Parathyroid adenoma (tissue), 2 donors: Measurements from ENCODE around the gene NAV3.

ENCODE experiments used
- H2AFZ ChIP-seq: fragments of 300-600 bp; sonication (generic); one replicate; pipeline ENCODE4 v1.7.0; 2017; ENCODE audit warnings: antibody characterized with exemption, mild to moderate bottlenecking
- H3K27ac ChIP-seq: fragments of 300-600 bp; sonication (generic); one replicate; pipeline ENCODE4 v1.7.0; 2017
- H3K27me3 ChIP-seq: fragments of 300-600 bp; sonication (generic); one replicate; pipeline ENCODE4 v1.7.0; 2017; ENCODE audit warnings: low read length; ENCODE audit not compliant: control insufficient read depth, insufficient read depth
- H3K36me3 ChIP-seq: fragments of 300-600 bp; sonication (generic); one replicate; pipeline ENCODE4 v1.7.0; 2017; ENCODE audit warnings: low read length; ENCODE audit not compliant: control insufficient read depth, insufficient read depth
- H3K4me1 ChIP-seq: fragments of 300-600 bp; sonication (generic); one replicate; pipeline ENCODE4 v1.7.0; 2017; ENCODE audit warnings: control low read depth
- H3K4me2 ChIP-seq: fragments of 300-600 bp; sonication (generic); one replicate; pipeline ENCODE4 v1.7.0; 2017; ENCODE audit warnings: low read length
- H3K4me3 ChIP-seq: fragments of 300-600 bp; sonication (generic); one replicate; pipeline ENCODE4 v1.7.0; 2017; ENCODE audit warnings: low read depth, low read length
- H3K79me2 ChIP-seq: fragments of 300-600 bp; sonication (generic); one replicate; pipeline ENCODE4 v1.7.0; 2017; ENCODE audit warnings: control low read depth
- H3K9ac ChIP-seq: fragments of 300-600 bp; sonication (generic); one replicate; pipeline ENCODE4 v1.7.0; 2017; ENCODE audit warnings: mild to moderate bottlenecking
- H3K9me3 ChIP-seq: fragments of 300-600 bp; sonication (generic); one replicate; pipeline ENCODE4 v1.7.0; 2017; ENCODE audit warnings: low read length; ENCODE audit not compliant: control insufficient read depth
- TF ChIP-seq, protein P1 (sequence below): fragments of 300-600 bp; sonication (generic); IDR thresholded peaks from one replicate; pipeline ENCODE4 v1.7.0; 2017; ENCODE audit warnings: antibody characterized with exemption, mild to moderate bottlenecking
- donor health status: primary hyperparathyroidism.

Gene NAV3

DNA sequence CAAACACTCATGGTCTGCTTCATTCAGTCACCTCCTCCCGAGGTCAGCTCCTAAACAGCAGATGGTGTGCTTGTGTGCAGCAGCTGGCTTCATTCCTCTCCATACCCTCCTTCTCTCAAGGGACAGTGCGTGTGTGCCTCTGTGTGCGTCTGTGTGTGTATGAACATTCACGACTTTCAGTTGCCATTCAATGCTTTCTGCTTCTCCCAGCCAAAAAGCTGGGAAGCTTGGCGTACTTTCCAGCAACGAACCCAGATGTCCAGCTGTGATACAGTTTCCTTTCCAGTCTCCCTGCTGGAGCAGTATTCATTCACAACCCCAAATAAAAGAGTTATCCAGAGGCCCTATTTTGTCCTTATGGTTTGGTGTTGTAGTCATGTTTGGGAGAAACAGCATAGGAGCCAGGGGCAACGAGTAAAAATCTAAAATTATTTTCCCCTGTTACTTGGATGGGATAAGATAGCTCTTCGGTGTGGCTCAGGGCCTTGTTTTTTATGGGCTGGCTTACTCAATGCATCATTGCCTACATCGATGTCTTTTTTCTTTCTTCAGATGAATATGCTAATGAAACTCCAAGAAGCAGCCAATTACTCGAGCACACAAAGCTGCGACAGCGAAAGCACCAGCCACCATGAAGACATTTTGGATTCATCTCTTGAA, 379.3 kb downstream of the NAV3 start:
- Histone ChIP-seq H3K27me3 (no peaks in the 10 kb centered on the region), H3K4me2 (no peak overlapping the region), H3K9me3 (no peaks in the 10 kb centered on the region), H3K27ac (no peak overlapping the region), H3K4me1 (no peaks in the 10 kb centered on the region), H3K79me2 (no peaks in the 10 kb centered on the region), H3K4me3 (no peak overlapping the region), H2AFZ (no peak overlapping the region), H3K36me3 (no peaks in the 10 kb centered on the region), H3K9ac (no peak overlapping the region)
- TF ChIP-seq, protein P1, sequence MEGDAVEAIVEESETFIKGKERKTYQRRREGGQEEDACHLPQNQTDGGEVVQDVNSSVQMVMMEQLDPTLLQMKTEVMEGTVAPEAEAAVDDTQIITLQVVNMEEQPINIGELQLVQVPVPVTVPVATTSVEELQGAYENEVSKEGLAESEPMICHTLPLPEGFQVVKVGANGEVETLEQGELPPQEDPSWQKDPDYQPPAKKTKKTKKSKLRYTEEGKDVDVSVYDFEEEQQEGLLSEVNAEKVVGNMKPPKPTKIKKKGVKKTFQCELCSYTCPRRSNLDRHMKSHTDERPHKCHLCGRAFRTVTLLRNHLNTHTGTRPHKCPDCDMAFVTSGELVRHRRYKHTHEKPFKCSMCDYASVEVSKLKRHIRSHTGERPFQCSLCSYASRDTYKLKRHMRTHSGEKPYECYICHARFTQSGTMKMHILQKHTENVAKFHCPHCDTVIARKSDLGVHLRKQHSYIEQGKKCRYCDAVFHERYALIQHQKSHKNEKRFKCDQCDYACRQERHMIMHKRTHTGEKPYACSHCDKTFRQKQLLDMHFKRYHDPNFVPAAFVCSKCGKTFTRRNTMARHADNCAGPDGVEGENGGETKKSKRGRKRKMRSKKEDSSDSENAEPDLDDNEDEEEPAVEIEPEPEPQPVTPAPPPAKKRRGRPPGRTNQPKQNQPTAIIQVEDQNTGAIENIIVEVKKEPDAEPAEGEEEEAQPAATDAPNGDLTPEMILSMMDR = no peak

DNA sequence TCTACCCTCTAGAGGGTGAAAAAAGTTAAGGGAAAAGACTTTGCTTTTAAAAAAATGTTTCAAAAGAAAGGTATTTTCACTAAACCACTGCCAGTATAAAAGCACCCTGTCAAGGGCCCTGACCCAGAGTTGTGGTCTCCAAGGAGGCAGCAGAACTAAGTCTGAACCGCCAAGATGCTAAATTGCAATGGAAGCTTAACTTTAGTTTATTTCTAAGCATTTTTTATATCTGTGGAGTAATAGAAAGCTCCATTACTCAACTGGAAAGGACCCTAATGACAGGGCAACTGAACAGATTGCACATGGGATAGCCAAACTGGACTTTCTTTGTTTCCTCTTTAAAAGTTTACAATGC, 379.8 kb downstream of the NAV3 start:
- TF ChIP-seq, protein P1 = no peak

DNA sequence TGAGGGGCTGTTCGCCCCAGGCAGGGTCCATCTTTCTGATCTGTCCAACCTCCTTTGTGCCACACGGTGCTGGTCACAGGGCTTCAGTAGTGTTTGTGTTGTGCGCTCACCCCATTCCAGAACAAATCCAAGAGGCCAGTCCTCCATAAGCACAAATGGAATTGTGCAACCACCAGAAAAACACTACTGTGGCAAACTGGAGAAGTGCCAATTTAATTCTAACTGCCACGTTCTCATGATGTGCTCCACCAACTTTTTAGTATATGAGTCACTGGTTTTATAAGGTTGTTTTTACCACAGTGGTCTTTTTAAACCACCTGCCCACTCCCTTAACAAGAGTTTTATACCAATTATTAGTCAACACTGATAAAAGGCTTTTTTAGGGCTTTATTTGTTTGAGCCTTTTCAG, 380.2 kb downstream of the NAV3 start:
- H3K4me1 ChIP-seq = no peaks in the 10 kb centered on the region
- no peak overlapping the region for H3K27ac ChIP-seq
- no peaks in the 10 kb centered on the region for H3K36me3 ChIP-seq
- H3K79me2 ChIP-seq = no peaks in the 10 kb centered on the region
- H3K9ac ChIP-seq = no peak overlapping the region
- H3K9me3 ChIP-seq = no peaks in the 10 kb centered on the region
- no peak overlapping the region for H3K4me2 ChIP-seq
- H3K4me3 ChIP-seq = no peak overlapping the region
- H2AFZ ChIP-seq = no peak overlapping the region
- no peaks in the 10 kb centered on the region for H3K27me3 ChIP-seq
- TF ChIP-seq, protein P1 = no peak

More for the DNA sequence above, 379.8 kb downstream of the NAV3 start:
- H3K36me3 ChIP-seq = no peaks in the 10 kb centered on the region
- no peak overlapping the region for H3K9ac ChIP-seq
- H3K27ac ChIP-seq = no peak overlapping the region
- no peaks in the 10 kb centered on the region for H3K4me1 ChIP-seq
- H3K4me3 ChIP-seq = no peak overlapping the region
- H2AFZ ChIP-seq = no peak overlapping the region
- no peaks in the 10 kb centered on the region for H3K9me3 ChIP-seq
- no peaks in the 10 kb centered on the region for H3K27me3 ChIP-seq
- no peak overlapping the region for H3K4me2 ChIP-seq
- H3K79me2 ChIP-seq = no peaks in the 10 kb centered on the region

DNA sequence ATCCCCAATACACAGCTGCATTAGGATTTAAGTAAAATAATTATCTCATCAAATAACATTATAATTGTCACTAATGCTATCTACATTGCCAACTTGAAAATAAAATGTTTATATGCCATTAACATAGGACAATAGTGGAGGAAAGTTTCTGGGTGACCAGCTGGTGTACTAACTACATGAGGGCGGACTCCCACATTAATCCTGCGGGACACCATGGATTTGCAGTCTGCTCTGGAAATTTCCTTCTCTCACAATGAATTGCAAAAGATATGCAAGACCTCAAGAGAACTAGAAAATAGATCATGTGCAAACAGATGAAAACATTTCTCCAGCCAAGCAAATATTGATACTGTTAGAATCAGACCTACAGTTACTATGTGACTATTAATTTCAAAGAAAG, 390.1 kb downstream of the NAV3 start:
- Histone ChIP-seq H3K4me3 (no peak overlapping the region), H3K27ac (no peak overlapping the region), H3K9me3 (no peaks in the 10 kb centered on the region), H3K36me3 (no peaks in the 10 kb centered on the region), H3K79me2 (no peaks in the 10 kb centered on the region), H3K4me1 (no peaks in the 10 kb centered on the region), H3K27me3 (no peaks in the 10 kb centered on the region), H3K4me2 (no peak overlapping the region), H2AFZ (no peak overlapping the region), H3K9ac (no peak overlapping the region)
- TF ChIP-seq, protein P1 = no peak

DNA sequence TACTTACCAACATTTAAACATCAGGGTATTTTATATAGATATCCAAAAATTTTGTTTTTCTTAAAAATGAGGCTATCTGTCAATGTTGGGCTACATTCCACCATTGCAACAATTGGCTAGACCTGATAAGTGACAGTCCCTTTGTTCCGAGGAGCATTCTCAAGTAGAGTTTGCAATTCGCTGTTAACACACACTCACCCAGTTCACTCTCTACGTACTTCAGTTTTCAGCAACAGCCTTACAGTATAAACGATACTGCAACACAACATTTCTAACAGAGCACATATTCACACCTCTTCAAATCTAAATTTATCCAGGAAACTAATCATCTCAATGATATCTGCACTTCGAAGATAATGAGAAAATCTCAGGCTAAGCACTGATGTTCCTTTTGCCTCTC, 393.5 kb downstream of the NAV3 start:
- Histone ChIP-seq H2AFZ (no peak overlapping the region), H3K27me3 (no peaks in the 10 kb centered on the region), H3K9ac (no peak overlapping the region), H3K79me2 (no peaks in the 10 kb centered on the region), H3K9me3 (no peaks in the 10 kb centered on the region), H3K4me1 (no peaks in the 10 kb centered on the region), H3K36me3 (no peaks in the 10 kb centered on the region), H3K4me2 (no peak overlapping the region), H3K4me3 (no peak overlapping the region), H3K27ac (no peak overlapping the region)
- TF ChIP-seq, protein P1 = no peak
